HepG2 (cell line): ENCODE measurements around the gene LATS2. TPM values are rescaled to one million over a fixed set of nuclear protein-coding genes. Genes with fewer than 3 reads are reported as not detected.

Source experiments
- ATAC-seq: fragments of 200-7000 bp; cut with Tn5 transposase; 3 replicates; pipeline ENCODE4 v1.9.1; 2020; ENCODE audit warnings: mild to moderate bottlenecking, moderate library complexity
- BruUV-seq: library from RNA; stranded (reverse); fragments of 400-500 nt; replicated peaks from 2 replicates; lab custom pipeline; 2021; lab: Mats Ljungman, UMichigan
- CTCF ChIA-PET: fragments of 300-600 bp; formaldehyde crosslinking; extraction: SDS; loops from one replicate; lab custom pipeline; 2021; ENCODE audit warnings: low total read pairs, inconsistent platforms, low intra/inter-chr PET ratio; lab: Yijun Ruan, JAX
- POLR2A ChIA-PET: fragments of 350-600 bp; sonication (Branson Sonifier 250); formaldehyde crosslinking; loops from one replicate; lab custom pipeline; 2020; ENCODE audit warnings: antibody characterized with exemption, inconsistent platforms; lab: Yijun Ruan, JAX
- DNase-seq: peaks from one replicate; pipeline ENCODE4 v3.0.0-alpha.2; 2015; ENCODE audit warnings: low spot score
- FAIRE-seq: peaks from 3 replicates; lab custom pipeline; 2011; peaks lifted over from hg19 to GRCh38; lab: Jason Lieb, UNC
- H2AFZ ChIP-seq: one replicate; pipeline ENCODE4 v1.6.1; 2011; ENCODE audit warnings: low read length, inconsistent platforms
- H3K27ac ChIP-seq: fragments of 300-600 bp; 3 replicates; pipeline ENCODE4 v1.8.0; 2011; ENCODE audit warnings: mixed run types, mild to moderate bottlenecking, mixed read lengths, low read length, inconsistent platforms; ENCODE audit not compliant: insufficient read depth; ENCODE audit errors: extremely low read length
- H3K27me3 ChIP-seq, 2 experiments: fragments of 200-600 bp in 1 of 2; 2 replicates in 1 of 2; 3 replicates in 1 of 2; pipeline versions ENCODE4 v1.6.0 to v1.8.0; 2011; ENCODE audit warnings: low read length in 2 of 2, mild to moderate bottlenecking in 2 of 2, moderate library complexity in 2 of 2, inconsistent platforms in 1 of 2; ENCODE audit not compliant: insufficient read depth in 2 of 2, control insufficient read depth in 1 of 2
- H3K36me3 ChIP-seq, 2 experiments: fragments of 200-600 bp in 1 of 2; replicated peaks in 1 of 2; 2 replicates in 1 of 2; 3 replicates in 1 of 2; pipeline versions ENCODE4 v1.5.1 to v1.8.0; 2011; ENCODE audit warnings: low read length in 2 of 2, inconsistent platforms in 1 of 2; ENCODE audit not compliant: insufficient read depth in 2 of 2, control insufficient read depth in 1 of 2
- H3K4me1 ChIP-seq: 2 replicates; pipeline ENCODE4 v1.5.1; 2012; ENCODE audit warnings: low read length, inconsistent platforms; ENCODE audit not compliant: insufficient read depth
- H3K4me2 ChIP-seq: 2 replicates; pipeline ENCODE4 v1.6.0; 2011; ENCODE audit warnings: low read depth, low read length, inconsistent platforms
- H3K4me3 ChIP-seq, 3 experiments: fragments of 200-600 bp in 1 of 3; sonication (generic), shearing (Covaris generic) in 1 of 3; replicated peaks in 1 of 3; 2 replicates each; pipeline ENCODE4 v1.5.1; 2011 to 2016; ENCODE audit warnings: low read length in 3 of 3, inconsistent platforms in 2 of 3, low read depth in 2 of 3, mild to moderate bottlenecking in 2 of 3, control low read depth in 1 of 3, mixed read lengths in 1 of 3; ENCODE audit not compliant: insufficient read depth in 1 of 3
- H3K79me2 ChIP-seq: one replicate; pipeline ENCODE4 v1.6.1; 2011; ENCODE audit warnings: low read length, inconsistent platforms; ENCODE audit not compliant: insufficient read depth
- H3K9ac ChIP-seq: 2 replicates; pipeline ENCODE4 v1.6.0; 2011; ENCODE audit warnings: mild to moderate bottlenecking, low read depth, low read length, inconsistent platforms; ENCODE audit not compliant: insufficient read depth
- H3K9me3 ChIP-seq: 2 replicates; pipeline ENCODE4 v1.5.1; 2012; ENCODE audit warnings: mild to moderate bottlenecking, low read length
- H4K20me1 ChIP-seq: 2 replicates; pipeline ENCODE4 v1.6.0; 2011; ENCODE audit warnings: inconsistent platforms, mild to moderate bottlenecking, low read length, moderate library complexity; ENCODE audit not compliant: insufficient read depth
- KMT2A ChIP-seq: sonication (generic); formaldehyde crosslinking; IDR thresholded peaks from 2 replicates; pipeline ENCODE4 v1.4.0; 2020; ENCODE audit warnings: missing genetic modification reagents
- MTA1 ChIP-seq: sonication (generic); formaldehyde crosslinking; IDR thresholded peaks from 2 replicates; pipeline ENCODE4 v1.4.0; 2020; ENCODE audit warnings: missing genetic modification reagents, mild to moderate bottlenecking, borderline replicate concordance
- RERE ChIP-seq: IDR thresholded peaks from 2 replicates; pipeline ENCODE4 v1.6.1; 2016; ENCODE audit warnings: low read depth, missing genetic modification reagents, missing compliant biosample characterization
- RFX1 ChIP-seq: fragments of 450-650 bp; IDR thresholded peaks from 2 replicates; pipeline ENCODE4 v1.6.1; 2017
- ZKSCAN5 ChIP-seq: sonication (generic); formaldehyde crosslinking; IDR thresholded peaks from 2 replicates; pipeline ENCODE4 v1.5.1; 2020; ENCODE audit warnings: mild to moderate bottlenecking, missing genetic modification reagents
- ZNF333 ChIP-seq: sonication (generic); formaldehyde crosslinking; IDR thresholded peaks from 2 replicates; pipeline ENCODE4 v1.4.0; 2020; ENCODE audit warnings: mild to moderate bottlenecking, missing genetic modification reagents, borderline replicate concordance
- ZNF383 ChIP-seq: sonication (generic); formaldehyde crosslinking; IDR thresholded peaks from 2 replicates; pipeline ENCODE4 v1.4.0; 2020; ENCODE audit warnings: missing genetic modification reagents, mild to moderate bottlenecking, borderline replicate concordance
- ZNF605 ChIP-seq: sonication (generic); formaldehyde crosslinking; IDR thresholded peaks from 2 replicates; pipeline ENCODE4 v1.8.0; 2022; ENCODE audit warnings: mild to moderate bottlenecking, missing genetic modification reagents
- ZNF720 ChIP-seq: sonication (generic); formaldehyde crosslinking; IDR thresholded peaks from 2 replicates; pipeline ENCODE4 v1.4.0; 2020; ENCODE audit warnings: missing genetic modification reagents
- WGBS: methylation state at CpG from one replicate; pipeline ENCODE4 v1.1.6; 2017; ENCODE audit warnings: low lambda C conversion rate; 5-methylcytosine and 5-hydroxymethylcytosine counted together
- in situ Hi-C: cut with HindIII; loops from 2 replicates; pipeline ENCODE4 v1.10.0; 2017; ENCODE audit warnings: low pct_unique_long_range_greater_than_20kb; ENCODE audit not compliant: extremely low pct_ligation_motif_present
- intact Hi-C: fragments of 100-400 bp; cut with micrococcal nuclease; formaldehyde crosslinking; loops from one replicate; pipeline ENCODE4 v1.10.0; 2022; ENCODE audit not compliant: unreplicated experiment
- polyA plus RNA-seq, 8 experiments: library from polyadenylated mRNA; depleted of rRNA in 3 of 8; stranded (reverse) in 7 of 8; unstranded in 1 of 8; fragments of >200 nt; fragmentation: Illumina TruSeq in 4 of 8; extraction: Trizol in 4 of 8; gene quantifications; 2 replicates each; pipeline versions ENCODE4 v1.2.1 to v1.2.3, GENCODE V29; 2011 to 2016; ENCODE audit warnings: low read depth in 4 of 8, missing spikeins in 1 of 8, mixed read lengths in 1 of 8; ENCODE audit not compliant: insufficient read depth in 1 of 8
- total RNA-seq, 5 experiments: library from RNA; depleted of rRNA; stranded (reverse); fragments of >200 nt; fragmentation: Illumina TruSeq; extraction: Trizol; gene quantifications; 2 replicates each; pipeline ENCODE4 v1.2.3, GENCODE V29; 2016; ENCODE audit warnings: low read depth in 1 of 5

The LATS2 gene
- total and polyA plus RNA-seq, 2 of the 13 experiments (the other 11 are each of a cell fraction or from before 2014, with no cell fraction given), result 7.3 to 8.5 TPM

- Histone ChIP-seq H3K9ac (no peak overlapping the region), H3K4me2 (no peak overlapping the region), H3K9me3 (no peaks in the 10 kb centered on the region), H2AFZ (no peak overlapping the region), H4K20me1 (peaks cover 42% of the 10 kb centered on the region), H3K4me3 (no peak overlapping the region), H3K79me2 (peaks cover 81% of the 10 kb centered on the region), H3K4me1 (peaks cover 22% of the 10 kb centered on the region), H3K27ac (no peak overlapping the region), H3K36me3 (peaks cover 17 to 56% of the 10 kb centered on the region in 2 experiments), H3K27me3 (no peaks in the 10 kb centered on the region)
- intact Hi-C loops (no loop called here), in situ Hi-C loops (no loop called here)
- FAIRE-seq (no peak), ATAC-seq (no peak), DNase-seq (no peak)
- ChIA-PET POLR2A (no interaction called here), CTCF (no interaction called here)
- BruUV-seq, result no TSS peak
- WGBS, result 98% methylated on average over 2 of the region's 2 CpGs
- no peak for TF ChIP-seq ZKSCAN5 (CRISPR knock-in tag)
- no peak for TF ChIP-seq MTA1 (CRISPR knock-in tag)
- no peak for TF ChIP-seq RFX1
- no peak for TF ChIP-seq KMT2A
- TF ChIP-seq ZNF605 (CRISPR knock-in tag), result no peak
- TF ChIP-seq RERE (CRISPR knock-in tag), result no peak
- TF ChIP-seq ZNF383 (CRISPR knock-in tag), result no peak
- TF ChIP-seq ZNF333 (CRISPR knock-in tag), result no peak
- no peak for TF ChIP-seq ZNF720 (CRISPR knock-in tag)
Measured at GRCh38 chr13:21043898-21044297, 17.5 kb downstream of the LATS2 start.
